ENCODE results near the gene STK16. TPM values are rescaled to one million over a fixed set of nuclear protein-coding genes. Genes with fewer than 3 reads are reported as not detected.

Gene STK16
- polyA plus RNA-seq, 3 donors from 2014 or later = 26.8 to 35.3 (median 27.6) TPM

DNA sequence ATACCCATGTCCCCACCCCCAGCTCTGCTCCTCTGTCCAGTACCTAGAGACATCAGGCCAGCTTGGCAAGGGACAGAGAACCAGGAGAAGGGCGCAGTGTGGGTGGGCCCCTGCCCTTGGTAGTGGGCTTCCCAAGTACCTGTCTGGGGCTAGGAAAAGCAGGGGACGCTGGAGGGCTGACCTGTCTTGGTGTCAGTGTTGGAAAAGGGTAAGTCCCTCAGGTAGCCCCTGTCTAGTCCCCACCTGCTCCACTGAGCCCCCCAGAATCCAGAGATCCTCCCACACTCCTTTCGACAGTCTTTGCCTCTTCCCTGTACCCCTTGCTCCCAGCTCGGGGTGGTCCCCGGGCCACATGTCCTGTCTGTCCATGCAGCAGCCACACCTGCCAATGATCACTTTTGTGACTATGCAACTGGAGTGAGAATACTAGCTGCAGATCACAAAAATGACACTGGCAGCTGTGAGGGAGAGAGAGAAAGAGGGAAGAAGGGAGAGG is 48.5 kb downstream of the STK16 start:
- Mint-ChIP-seq H3K4me1 (peaks cover 10 to 17% of the 10 kb centered on the region in 2 donors), H3K36me3 (no peaks in the 10 kb centered on the region), H3K27me3 (ENCODE audit: low read depth in 3 of 3) (peaks cover 2 to 10% (median 7%) of the 10 kb centered on the region in 3 donors), H3K27ac (peak overlapping the region in 5 of 6 donors; percentile 86 to 98 (median 97)), H3K4me3 (peak overlapping the region; percentile 73 to 86 (median 77)), H3K9me3 (no peaks in the 10 kb centered on the region)
- DNase-seq = no peak

DNA sequence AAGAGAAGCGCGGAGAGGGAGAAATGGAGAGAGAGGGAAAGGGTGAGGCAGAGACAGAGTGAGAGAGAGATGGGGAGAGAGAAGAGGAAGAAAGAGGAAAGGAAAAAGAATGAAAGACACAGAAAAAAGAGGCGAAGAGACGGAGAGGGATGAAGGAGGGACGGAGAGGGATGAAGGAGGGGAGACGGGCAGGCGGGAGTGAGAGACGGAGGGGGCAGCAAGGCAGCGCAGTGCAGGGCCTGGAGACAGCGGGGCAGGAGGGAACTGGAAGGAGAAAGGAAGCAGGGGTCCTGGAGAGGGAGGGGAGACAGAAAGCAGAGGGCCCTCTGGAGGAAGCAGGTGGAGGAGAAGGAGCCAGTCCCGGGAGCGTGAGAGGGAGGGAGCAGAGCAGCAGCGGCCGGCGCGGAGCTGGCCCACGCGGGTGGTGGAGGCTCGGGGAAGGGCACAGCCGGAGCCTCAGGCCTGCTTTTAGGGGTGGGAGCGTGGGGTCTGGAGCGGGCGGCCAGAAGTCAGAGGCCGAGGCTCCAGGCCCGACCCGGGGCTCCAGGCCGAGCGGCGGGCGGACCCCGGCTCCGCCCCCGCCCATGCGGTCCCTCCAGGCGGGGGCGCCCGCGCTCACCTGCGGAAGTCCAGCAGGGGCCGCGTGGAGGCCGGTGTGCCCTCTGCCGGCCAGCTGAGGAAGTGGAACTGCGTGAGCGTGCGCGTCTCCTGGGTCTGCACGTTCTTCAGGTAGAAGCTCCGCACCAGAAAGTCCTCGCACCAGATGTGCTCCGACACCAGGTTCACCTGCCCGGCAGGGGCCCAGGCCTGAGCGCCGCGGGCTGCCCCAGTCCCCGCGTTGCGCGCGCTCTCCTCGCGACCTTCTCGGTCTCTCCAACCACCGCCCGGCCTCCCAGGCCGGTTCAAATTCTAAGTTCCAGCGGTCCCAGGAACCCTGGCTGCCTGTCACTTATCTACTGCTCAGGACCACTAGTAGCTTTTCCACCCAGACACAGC is 49.4 kb downstream of the STK16 start:
- Mint-ChIP-seq H3K36me3 (no peaks in the 10 kb centered on the region), H3K9me3 (no peaks in the 10 kb centered on the region), H3K27ac (peak overlapping the region; percentile 29 to 98 (median 92)), H3K4me1 (peaks cover 10 to 17% of the 10 kb centered on the region in 2 donors), H3K4me3 (peak overlapping the region; percentile 73 to 86 (median 77)), H3K27me3 (ENCODE audit: low read depth in 3 of 3) (peaks cover 6 to 10% (median 7%) of the 10 kb centered on the region in 3 donors)
- DNase-seq = peak; percentile 88 to 91 (median 90)

DNA sequence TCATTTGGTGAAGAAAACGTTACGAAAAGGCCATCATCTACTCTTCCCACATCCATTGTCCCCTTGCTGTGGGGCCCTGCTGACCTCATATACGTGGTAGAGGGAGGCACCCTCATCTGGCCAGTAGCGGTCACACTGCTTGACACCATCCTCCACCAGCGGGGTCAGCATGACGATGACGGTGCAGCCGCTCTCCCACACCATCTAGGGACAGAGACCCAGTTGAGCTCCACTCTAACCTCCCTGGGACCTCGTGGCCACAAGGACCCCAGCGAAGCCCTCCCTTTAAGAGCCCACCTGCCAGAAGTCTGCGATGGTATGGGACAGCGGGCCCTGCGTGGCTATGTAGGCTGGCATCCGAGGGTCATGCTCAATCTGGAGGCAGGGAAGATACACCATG is 50.9 kb downstream of the STK16 start:
- Mint-ChIP-seq H3K9me3 (peaks cover 0 to 2% (median 0%) of the 10 kb centered on the region in 6 donors), H3K27me3 (ENCODE audit: low read depth in 3 of 3) (peaks cover 6 to 12% (median 7%) of the 10 kb centered on the region in 3 donors), H3K4me3 (no peak overlapping the region), H3K27ac (peak overlapping the region in 3 of 6 donors; percentile 24 to 87 (median 76)), H3K36me3 (no peaks in the 10 kb centered on the region), H3K4me1 (peaks cover 10 to 17% of the 10 kb centered on the region in 2 donors)
- no peak for DNase-seq

DNA sequence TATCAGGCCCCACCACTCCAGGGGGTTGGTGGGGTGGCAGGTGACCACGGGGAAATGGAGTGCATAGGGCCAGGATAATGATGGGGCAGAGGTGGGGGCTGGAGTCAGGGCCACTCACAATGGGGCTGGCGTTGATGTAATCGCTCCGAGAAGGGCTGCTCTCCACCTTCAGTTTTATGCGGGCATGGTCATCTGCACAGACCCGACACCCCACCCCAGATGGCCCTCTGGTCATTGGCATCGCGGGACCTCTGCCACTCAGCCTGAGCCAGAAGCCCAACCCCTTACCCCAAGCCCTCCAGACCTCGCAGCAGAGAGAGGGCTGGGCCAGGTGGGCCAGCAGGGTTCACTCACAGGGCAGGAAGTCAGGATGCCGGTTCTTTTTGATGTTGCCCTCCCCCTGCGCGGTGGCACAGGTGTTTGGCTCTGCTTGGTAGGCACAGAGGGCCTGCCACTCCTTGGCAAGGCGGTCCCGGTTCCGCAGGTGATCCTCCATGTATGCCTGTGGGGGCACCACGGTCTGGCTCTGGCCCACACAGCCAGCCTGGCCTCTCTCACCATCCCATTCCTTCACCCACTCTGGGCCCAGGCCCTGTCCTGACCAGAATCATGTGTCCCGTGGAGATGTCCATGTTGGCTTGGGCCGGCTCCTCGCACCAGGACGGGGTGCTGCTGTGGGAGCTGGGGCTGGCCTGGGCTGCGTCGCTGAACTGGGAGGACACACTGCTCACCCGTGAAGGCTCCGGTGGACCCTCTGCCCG is 51.5 kb downstream of the STK16 start:
- Mint-ChIP-seq H3K27me3 (ENCODE audit: low read depth in 3 of 3) (peaks cover 6 to 12% (median 11%) of the 10 kb centered on the region in 3 donors), H3K4me3 (no peak overlapping the region), H3K9me3 (peaks cover 0 to 2% (median 0%) of the 10 kb centered on the region in 6 donors), H3K4me1 (peaks cover 10 to 17% of the 10 kb centered on the region in 2 donors), H3K27ac (no peak overlapping the region), H3K36me3 (no peaks in the 10 kb centered on the region)
- no peak for DNase-seq

DNA sequence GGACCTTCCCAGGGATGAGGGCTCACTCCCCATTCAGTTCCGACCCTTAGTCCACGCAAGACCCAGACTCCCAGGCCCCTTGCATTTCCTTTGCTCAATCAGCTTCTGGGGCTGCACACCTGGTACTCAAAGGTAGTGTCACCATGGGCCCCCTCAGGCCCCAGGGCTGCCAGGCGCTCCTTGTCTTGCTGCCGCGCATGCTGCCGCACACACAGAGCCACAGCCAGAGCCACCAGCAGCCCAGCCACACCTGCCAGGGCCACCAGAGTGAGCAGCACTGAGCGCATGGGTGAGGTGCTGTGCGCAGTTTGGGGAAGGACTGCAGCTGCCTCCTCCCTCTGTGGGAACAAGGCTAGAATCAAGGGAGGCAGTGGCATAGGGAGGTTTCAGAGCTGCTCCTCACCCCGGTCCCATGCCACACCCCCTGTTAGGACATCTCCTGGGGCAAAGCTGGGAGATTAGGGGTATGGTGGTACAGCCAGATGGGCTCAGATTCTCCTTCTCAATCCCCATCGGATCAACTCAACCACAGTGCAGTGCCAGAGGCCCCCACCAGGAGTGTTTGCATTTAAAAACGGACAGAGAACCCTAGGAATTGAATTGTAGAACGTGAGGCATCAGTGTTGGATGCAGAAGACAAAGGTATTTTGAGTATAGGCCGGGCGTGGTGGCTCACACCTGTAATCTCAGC is 52.6 kb downstream of the STK16 start:
- H3K9me3 Mint-ChIP-seq = peaks cover 0 to 2% (median 0%) of the 10 kb centered on the region in 6 donors
- no peak for DNase-seq
- no peak overlapping the region for H3K4me3 Mint-ChIP-seq

DNA sequence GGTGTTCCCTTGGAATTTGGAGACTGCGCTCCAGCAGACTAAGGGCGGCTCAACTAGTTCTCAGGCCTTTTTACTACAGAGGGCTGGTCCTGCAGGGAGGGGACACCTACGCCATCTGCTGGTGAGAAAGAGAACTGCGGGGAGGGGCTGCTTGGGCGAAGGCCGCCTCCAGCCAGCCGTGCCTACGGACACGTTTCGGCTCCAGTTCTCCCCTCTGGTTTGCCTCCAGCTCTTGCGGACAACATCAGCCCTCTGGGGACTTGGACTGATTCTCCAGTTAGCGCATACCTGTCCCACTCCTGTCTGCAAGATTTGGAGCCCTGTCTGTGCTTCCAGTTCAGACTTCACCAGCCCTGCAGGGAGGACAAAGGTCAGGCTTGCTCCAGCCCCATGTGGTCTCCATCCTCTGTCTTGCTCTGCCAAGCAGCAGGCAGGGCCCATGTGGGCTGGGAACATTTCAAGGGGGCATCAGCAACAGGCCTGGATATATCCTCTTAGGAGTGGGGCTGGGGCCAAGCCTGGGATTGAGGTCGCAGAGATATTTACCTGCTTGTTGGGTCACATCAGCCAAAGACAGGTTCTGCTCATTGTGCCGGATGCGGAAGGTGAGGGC is 53.6 kb downstream of the STK16 start:
- Mint-ChIP-seq H3K27ac (peak overlapping the region in 2 of 6 donors; percentile 35 to 56), H3K36me3 (no peaks in the 10 kb centered on the region), H3K4me1 (peaks cover 10 to 17% of the 10 kb centered on the region in 2 donors), H3K9me3 (peaks cover 0 to 2% (median 0%) of the 10 kb centered on the region in 6 donors), H3K4me3 (no peak overlapping the region), H3K27me3 (ENCODE audit: low read depth in 3 of 3) (peaks cover 6 to 14% (median 10%) of the 10 kb centered on the region in 3 donors)
- DNase-seq = peak; percentile 83 to 85 (median 84)

More for the DNA sequence above, 52.6 kb downstream of the STK16 start:
- Mint-ChIP-seq H3K4me1 (peaks cover 10 to 17% of the 10 kb centered on the region in 2 donors), H3K27ac (peak overlapping the region in 1 of 6 donors; percentile 50), H3K27me3 (ENCODE audit: low read depth in 3 of 3) (peaks cover 6 to 14% (median 12%) of the 10 kb centered on the region in 3 donors), H3K36me3 (no peaks in the 10 kb centered on the region)

DNA sequence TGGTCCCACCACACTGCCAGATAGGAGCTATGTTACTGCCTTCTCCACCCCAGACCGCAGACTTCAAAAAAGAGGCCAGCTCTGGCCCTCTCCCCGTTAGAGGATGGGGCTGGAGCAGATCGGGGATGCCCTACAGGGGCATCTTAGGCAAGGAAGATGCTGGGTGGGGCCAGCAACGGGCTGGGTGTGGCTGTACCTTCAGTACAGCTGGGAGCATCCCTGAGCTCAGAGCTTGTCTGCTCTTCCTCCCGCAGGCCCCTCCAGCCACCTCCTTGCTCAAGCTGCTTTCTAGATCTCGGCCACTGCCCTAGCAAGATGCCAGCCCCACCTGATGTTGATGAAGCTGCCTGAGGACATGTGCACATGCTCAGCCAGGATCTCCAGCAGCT is 54.1 kb downstream of the STK16 start:
- Mint-ChIP-seq H3K9me3 (peaks cover 0 to 2% (median 0%) of the 10 kb centered on the region in 6 donors), H3K4me3 (no peak overlapping the region), H3K36me3 (no peaks in the 10 kb centered on the region), H3K27ac (no peak overlapping the region), H3K27me3 (ENCODE audit: low read depth in 3 of 3) (peaks cover 6 to 13% (median 10%) of the 10 kb centered on the region in 3 donors), H3K4me1 (peaks cover 5 to 12% of the 10 kb centered on the region in 2 donors)
- DNase-seq = no peak

Other genes with a start within 250 kb of the STK16 start
- gene CFAP65, start 204.0 kb upstream of the STK16 start, polyA plus RNA-seq = not detected
- gene IHH, start 184.6 kb upstream of the STK16 start, polyA plus RNA-seq = not detected
- gene NHEJ1, start 84.7 kb upstream of the STK16 start, polyA plus RNA-seq = 10 to 100 TPM; 19.2 to 33.3 (median 21.9) TPM
- under 1 TPM in 1 of 3 donors, not detected in 2; 0.29 TPM for gene SLC23A3, start 75.5 kb upstream of the STK16 start, polyA plus RNA-seq
- 100 to 1,000 TPM in 1 of 3 donors, 10 to 100 TPM in 2; 68.2 to 135 (median 92.9) TPM for gene CNPPD1, start 68.6 kb upstream of the STK16 start, polyA plus RNA-seq
- gene RETREG2, start 67.2 kb upstream of the STK16 start, polyA plus RNA-seq = 10 to 100 TPM; 51.2 to 88.6 (median 58.6) TPM
- gene ZFAND2B, start 38.7 kb upstream of the STK16 start, polyA plus RNA-seq = 100 to 1,000 TPM in 2 of 3 donors, 10 to 100 TPM in 1; 95.4 to 128 (median 102) TPM
- gene ABCB6, start 26.5 kb upstream of the STK16 start, polyA plus RNA-seq = 1 to 10 TPM in 2 of 3 donors, under 1 TPM in 1; 0.21 to 3.7 (median 1.2) TPM
- 10 to 100 TPM in 2 of 3 donors, 1 to 10 TPM in 1; 8.6 to 31.9 (median 14.8) TPM for gene ATG9A, start 15.8 kb upstream of the STK16 start, polyA plus RNA-seq
- gene ANKZF1, start 15.7 kb upstream of the STK16 start, polyA plus RNA-seq = 10 to 100 TPM; 11.5 to 28.6 (median 22.4) TPM
- gene GLB1L, start within 50 bp of the STK16 start, polyA plus RNA-seq = 1 to 10 TPM in 1 of 3 donors, under 1 TPM in 1, not detected in 1; 0.44 to 1.0 TPM
- gene TUBA4B, start 7.8 kb downstream of the STK16 start, polyA plus RNA-seq = not detected
- gene TUBA4A, start 8.4 kb downstream of the STK16 start, polyA plus RNA-seq = 100 to 1,000 TPM in 2 of 3 donors, 10 to 100 TPM in 1; 88.6 to 137 (median 124) TPM
- 1 to 10 TPM; 2.8 to 3.6 (median 2.9) TPM for gene DNAJB2, start 33.9 kb downstream of the STK16 start, polyA plus RNA-seq
- gene PTPRN, start 63.9 kb downstream of the STK16 start, polyA plus RNA-seq = under 1 TPM in 1 of 3 donors, not detected in 2; 0.41 TPM
- not detected for gene RESP18, start 87.3 kb downstream of the STK16 start, polyA plus RNA-seq
- 10 to 100 TPM; 77.4 to 97.9 (median 78.9) TPM for gene DNPEP, start 142.4 kb downstream of the STK16 start, polyA plus RNA-seq
- not detected for gene DES, start 172.9 kb downstream of the STK16 start, polyA plus RNA-seq
- not detected for gene SPEG, start 189.4 kb downstream of the STK16 start, polyA plus RNA-seq